NCI-H2227 (cell line): ENCODE data around the gene TTLL4.

ENCODE experiments used
- DNase-seq: peaks from one replicate; lab custom pipeline; 2025; ENCODE audit not compliant: unreplicated experiment; lab: John Stamatoyannopoulos, UW

Gene TTLL4, protein sequence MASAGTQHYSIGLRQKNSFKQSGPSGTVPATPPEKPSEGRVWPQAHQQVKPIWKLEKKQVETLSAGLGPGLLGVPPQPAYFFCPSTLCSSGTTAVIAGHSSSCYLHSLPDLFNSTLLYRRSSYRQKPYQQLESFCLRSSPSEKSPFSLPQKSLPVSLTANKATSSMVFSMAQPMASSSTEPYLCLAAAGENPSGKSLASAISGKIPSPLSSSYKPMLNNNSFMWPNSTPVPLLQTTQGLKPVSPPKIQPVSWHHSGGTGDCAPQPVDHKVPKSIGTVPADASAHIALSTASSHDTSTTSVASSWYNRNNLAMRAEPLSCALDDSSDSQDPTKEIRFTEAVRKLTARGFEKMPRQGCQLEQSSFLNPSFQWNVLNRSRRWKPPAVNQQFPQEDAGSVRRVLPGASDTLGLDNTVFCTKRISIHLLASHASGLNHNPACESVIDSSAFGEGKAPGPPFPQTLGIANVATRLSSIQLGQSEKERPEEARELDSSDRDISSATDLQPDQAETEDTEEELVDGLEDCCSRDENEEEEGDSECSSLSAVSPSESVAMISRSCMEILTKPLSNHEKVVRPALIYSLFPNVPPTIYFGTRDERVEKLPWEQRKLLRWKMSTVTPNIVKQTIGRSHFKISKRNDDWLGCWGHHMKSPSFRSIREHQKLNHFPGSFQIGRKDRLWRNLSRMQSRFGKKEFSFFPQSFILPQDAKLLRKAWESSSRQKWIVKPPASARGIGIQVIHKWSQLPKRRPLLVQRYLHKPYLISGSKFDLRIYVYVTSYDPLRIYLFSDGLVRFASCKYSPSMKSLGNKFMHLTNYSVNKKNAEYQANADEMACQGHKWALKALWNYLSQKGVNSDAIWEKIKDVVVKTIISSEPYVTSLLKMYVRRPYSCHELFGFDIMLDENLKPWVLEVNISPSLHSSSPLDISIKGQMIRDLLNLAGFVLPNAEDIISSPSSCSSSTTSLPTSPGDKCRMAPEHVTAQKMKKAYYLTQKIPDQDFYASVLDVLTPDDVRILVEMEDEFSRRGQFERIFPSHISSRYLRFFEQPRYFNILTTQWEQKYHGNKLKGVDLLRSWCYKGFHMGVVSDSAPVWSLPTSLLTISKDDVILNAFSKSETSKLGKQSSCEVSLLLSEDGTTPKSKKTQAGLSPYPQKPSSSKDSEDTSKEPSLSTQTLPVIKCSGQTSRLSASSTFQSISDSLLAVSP

DNA sequence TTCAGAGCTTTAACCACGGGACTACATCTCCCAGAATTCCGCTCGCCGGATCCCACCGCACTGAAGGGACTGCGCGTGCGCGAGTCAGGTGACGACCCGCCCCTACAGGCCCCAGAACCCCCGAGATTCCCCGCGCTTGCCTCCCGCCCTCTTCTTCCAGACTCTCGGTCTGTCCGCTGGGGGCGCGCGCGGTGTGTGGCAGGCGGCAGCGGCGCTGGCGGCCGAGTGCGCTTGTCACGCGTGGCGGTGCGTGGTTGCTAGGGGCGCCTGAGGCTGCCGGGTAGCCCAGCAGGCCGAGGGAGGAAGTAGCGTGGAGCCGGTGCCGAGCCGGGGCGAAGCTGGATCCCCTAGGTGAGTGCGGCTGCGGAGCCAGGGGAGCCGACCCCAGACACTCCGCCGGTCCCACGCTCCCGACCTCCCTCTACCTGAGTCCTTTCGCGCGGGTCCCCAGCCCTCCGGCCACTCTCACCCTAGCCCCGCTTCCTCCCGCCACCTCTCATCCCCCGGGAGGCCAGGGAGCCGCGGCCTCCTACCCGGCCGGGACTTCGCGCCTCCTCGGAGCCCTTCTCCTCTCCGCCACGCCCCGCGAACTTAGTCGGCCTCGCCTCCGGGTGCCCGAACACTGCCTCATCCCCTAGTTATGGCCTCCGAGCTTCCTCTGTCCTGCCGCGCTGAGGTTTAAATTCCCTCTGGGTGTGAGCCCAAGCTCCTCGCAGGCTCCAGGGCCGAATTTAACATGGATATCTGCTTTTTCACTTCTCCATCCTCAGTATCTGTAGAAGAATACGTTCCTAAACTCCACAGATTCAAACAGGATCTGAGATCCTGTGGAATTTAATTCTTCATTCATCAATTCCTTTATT, at the start of gene TTLL4:
Gene TTLL4, plus strand, starts transcription at position 149 of the 863 bp plus-strand sequence. CDS start 26,842 bp downstream, outside the sequence.
- peak; percentile 98 for DNase-seq

DNA sequence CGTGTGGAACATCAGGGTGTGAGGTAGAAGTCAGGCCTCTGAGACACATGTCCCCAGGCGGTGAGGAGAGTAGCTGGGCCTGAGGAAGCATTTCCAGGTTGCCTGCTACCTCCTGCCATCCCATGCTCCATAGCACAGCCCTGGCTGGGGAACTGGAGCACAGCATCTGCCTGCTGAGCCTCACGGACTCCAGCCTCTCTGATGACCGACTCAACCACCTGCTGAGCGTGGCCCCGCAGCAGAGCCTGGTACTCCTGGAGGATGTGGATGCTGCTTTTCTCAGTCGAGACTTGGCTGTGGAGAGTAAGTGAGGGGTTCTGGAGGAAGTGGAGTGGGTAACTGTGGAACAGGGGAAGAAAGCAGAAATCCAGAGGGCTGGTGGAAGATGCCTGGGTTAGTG, 48.3 kb upstream of the TTLL4 start:
- no peak for DNase-seq

DNA sequence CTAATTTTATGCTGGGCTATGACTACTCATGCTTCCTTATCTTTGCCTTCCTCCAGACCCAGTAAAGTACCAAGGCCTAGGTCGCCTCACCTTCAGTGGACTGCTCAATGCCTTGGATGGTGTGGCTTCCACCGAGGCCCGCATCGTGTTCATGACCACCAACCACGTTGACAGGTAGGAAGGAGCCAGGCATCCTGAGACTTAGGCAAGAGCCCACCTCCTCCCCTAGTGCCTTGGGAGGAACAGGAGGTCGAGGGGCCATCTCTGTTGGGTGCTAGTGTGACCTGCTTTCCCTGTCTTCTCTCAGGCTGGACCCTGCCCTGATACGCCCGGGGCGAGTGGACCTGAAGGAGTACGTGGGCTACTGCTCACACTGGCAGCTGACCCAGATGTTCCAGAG, 47.8 kb upstream of the TTLL4 start:
- DNase-seq, result no peak

DNA sequence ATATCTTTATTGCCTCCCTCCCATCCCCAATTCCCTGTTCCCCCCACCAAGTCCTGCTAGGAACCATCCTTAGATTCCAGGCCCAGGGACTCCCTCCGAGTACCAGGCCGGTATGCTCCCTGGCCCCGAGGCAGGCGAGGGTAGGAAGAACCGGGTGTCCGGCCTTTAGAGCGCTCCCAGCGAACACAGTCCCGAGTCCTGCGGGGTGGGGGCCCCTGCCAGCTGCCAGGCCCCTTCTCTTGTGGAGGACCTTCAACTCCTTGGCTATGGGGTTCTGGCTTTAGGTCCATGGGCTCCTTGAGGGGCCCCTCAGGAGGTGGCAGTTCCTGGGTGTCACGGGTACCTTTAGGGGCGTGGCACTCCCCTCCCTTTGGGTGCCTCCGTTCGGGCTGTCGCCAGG, 46.7 kb upstream of the TTLL4 start:
- DNase-seq, result no peak

DNA sequence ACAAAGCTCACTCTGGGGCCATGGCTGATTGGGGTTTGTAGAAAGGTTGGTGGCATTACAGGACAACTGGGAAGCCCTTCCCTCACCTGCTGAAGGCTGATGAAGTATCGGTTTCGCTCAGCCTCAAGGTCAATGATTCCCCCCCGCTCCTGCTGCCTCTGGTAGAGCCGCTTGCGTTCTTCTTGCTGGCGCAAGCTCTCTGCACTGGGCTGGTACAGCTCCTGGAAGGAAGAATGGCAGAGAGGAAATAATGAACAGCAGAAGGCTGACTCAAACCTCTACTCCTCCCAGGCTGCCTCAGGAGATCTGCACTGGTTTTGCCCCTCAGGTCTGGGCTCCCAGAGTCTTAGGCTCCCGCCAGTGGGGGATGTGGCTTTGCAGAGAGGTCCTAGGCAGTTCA, 46.0 kb upstream of the TTLL4 start:
- DNase-seq, result no peak

DNA sequence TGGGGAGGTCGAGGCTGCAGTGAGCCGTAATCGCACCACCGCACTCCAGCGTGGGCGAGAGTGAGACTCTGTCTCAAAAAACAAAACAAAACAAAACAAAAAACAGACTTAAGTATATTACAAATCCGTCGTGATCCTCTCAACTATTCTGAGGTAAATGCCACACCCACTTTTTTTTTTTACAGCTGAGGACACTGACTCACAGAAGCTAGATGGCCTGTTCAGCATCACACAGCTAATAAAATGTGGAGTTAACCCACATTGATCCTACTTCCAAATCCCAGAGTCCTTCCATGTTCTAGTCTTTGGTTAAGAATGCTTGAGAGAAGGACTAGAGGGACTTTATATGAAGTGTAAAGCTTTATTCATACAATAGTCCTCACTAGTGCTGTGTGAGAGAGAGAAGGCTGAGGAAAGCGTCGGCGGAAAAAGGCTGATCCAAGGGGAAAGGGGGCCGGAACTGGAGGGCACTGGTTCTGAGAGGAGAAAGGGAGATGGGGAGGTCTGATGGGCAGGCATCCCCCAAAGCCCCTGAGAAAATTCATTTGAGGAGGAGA, 39.5 kb upstream of the TTLL4 start:
- peak; percentile 13 for DNase-seq

DNA sequence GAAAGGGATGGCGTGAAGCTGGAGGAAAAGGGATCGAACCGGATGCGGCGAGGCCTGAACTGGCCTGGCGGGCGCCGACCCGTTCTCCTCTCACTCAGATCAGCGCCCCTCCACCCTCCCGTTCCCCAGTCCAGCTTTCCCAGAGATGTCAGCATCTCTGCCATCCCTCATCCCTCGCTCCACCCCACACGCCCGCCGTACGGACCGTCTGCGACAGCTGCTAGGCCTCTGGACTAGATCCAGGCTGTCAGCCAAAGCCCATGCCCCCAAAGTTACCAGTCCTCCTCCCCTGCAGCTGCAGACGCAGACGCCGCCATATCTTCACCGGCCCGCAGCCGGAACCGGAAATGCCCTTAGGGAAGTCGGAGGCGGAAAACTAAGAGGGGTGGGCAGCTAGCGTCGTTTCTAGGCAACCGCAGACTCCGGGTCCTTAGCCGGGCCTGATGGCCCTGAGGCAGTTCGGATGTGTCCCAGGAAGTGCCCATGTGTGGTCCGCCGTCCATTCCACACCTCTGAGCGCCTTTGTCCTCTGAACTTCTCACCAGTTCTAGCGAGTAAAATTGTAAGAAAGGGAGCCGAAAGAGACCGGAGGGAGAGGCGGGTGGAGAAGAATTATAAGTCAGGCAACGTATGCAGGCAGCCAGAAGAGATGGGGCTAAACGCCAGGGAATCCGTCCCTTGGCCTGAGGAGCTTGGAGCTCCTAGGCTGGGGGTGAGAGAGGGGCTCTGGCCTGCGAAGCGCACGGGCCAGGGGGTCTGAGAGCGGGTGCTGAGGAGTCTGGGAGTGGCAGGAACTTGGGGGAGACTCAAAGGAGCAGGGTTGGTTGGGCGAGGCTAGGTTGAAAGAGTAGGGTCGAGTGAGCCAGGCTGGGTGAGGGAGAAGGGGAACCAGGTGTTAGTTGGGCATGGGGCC, 38.7 kb upstream of the TTLL4 start, which contains the start of the genes RNF25 and STK36:
Gene RNF25, minus strand, starts transcription at position 349 of the 913 bp plus-strand sequence. Its CDS starts 32 bp downstream, at position 317.
Gene STK36, plus strand, starts transcription at position 433 of the 913 bp plus-strand sequence. CDS start 744 bp downstream, outside the sequence.
- DNase-seq, result peak; percentile 94

DNA sequence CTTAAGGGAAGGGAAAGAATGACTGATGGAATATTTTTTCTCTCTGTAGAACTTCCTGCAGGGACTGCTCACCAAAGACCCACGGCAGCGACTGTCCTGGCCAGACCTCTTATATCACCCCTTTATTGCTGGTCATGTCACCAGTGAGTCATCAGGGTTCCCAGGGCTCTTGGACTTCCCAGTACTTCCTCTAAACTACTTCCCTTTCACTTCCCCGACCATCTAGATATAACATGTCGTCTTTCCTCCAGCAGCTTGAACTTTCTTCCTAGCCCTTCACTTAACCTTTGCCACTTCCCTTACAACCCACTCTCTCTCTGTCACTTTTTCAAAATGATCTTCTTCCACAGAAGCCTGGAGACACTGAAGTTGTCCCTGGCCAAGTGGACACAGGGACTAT, 31.5 kb upstream of the TTLL4 start:
- no peak for DNase-seq

DNA sequence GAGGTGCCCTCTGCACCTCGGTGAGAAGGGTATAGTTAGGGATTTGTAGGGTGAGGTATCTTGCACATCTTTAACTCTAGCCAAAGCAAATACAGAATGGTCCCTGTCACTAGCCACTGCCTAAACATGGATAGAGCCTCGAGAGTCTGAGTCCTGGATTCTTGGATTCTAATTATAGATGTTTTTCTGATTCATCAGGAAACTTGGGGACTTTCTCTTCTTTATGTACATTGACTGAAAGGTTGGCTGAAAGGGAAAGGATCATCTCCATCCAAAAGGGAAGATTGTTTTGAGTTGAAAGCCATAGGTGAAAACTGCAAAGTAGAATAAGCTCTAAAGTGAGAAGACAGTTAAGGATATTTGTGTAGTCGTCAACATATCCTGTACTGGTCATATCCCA, 30.6 kb upstream of the TTLL4 start:
- DNase-seq, result no peak

DNA sequence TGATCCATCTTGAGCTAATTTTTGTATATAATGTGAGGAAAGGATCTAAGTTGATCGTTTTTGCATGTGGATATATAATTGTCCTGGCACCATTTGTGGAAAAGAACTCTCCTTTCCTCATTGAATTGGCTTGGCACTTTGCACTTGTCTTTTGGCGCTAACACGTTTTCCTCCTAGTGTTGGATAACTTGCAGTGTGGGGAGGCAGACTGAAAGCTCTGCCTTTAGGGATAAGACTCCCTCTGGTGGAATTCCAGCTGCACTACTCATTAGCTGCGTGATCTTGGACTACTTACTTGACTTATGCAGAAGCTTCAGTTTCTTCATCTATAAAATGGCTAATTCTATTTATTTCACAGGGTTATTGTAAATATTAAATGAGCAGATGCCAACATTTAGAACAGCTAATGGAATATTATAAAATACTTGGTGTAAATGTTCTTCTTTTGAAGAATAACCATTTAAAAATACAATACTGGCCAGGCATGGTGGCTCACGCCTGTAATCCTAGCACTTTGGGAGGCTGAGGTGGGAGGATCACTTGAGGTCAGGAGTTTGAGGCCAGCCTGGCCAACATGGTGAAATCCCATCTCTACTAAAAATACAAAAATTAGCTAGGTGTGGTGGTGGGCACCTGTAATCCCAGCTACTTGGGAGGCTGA, 23.1 kb upstream of the TTLL4 start:
- DNase-seq, result peak; percentile 87

DNA sequence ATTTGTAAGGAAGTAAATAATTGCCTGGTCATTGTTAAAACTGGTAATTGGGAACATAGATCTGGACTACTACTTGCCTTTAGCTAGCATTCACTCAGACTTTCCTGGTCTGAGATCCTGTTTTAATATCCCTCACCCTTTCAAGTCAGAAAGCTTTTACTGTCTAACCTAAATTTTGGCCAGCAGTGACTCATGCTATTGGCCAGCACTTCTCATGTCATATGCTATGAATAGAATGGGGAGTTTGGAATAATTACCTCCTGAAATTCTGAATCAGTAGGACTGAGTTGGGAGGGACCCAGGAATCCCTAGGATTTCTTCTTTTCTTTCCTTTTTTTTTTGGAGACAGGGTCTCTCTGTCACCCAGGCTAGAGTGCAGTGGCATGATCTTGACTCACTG, 19.4 kb upstream of the TTLL4 start:
- DNase-seq, result no peak

DNA sequence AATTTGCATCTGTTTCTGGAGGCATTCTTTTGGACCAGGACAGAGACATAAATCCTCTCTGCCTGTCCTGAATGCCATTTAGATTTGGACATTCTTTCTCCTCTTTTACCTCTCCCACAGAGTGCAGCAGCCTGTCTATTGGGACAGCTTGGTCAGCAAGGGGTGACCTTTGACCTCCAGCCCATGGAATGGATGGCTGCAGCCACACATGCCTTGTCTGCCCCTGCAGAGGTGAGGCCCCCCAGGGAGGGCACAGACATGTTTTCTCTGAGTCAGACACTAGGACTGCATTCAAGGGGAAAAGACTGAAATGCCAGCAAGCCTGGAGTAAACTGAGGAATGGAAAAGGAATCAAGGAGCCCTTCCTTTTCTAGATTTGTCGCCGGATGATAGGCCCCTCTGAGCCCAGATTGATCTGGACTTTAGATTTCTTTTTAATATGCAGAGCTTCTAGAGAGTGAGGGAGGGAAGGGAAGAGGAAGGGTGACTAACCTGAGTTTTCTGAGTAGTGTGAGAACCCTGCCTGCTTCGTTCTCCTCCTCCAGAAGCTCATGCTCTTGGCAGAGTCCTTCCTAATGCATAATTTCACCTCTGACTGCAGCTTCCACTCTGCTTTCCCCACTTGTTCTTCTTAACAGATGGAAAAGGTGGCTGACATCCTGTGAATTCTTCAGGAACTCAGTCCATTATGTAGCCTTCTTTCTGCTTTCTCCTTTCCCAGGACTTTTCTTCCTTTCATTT, 16.1 kb upstream of the TTLL4 start:
- DNase-seq, result no peak

DNA sequence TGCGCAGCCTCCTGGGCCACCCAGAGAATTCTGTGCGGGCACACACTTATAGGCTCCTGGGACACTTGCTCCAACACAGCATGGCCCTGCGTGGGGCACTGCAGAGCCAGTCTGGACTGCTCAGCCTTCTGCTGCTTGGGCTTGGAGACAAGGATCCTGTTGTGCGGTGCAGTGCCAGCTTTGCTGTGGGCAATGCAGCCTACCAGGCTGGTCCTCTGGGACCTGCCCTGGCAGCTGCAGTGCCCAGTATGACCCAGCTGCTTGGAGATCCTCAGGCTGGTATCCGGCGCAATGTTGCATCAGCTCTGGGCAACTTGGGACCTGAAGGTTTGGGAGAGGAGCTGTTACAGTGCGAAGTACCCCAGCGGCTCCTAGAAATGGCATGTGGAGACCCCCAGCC, 11.8 kb upstream of the TTLL4 start:
- DNase-seq, result no peak

DNA sequence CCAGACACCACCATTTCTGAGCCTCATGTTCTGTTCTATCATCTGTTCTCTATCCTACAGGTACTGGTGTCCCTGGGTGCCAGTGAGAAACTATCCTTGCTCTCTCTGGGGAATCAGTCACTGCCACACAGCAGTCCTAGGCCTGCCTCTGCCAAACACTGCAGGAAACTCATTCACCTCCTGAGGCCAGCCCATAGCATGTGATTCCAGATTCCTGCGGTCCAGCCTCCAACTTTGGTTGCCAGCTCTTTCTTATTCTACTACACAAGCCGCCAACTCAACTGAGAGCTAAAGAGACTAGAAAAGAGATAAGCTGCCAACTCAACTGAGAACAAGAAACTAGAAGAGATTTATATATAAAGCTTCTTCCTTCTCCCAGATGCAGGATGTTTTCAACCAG, 8.8 kb upstream of the TTLL4 start:
- DNase-seq, result no peak

DNA sequence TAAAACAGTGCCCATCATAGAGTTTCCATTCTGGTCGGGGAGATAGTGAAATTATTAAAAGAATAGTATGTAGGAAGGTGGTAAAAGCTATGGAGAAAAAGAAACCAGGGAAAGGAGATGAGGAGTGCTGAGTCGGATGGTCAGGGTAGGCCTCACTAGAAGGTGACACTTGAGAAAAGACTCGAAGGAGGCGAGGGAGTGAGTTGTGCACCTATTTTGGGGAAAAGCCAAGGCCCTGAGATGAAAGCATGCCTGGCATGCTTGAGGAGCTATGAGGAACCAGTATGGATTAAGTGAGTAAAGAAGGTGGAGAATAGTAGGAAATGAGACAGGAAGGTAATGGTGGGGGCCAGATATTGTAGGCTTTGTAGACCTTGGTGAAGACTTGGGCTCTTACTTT, 7.3 kb upstream of the TTLL4 start:
- DNase-seq, result no peak

DNA sequence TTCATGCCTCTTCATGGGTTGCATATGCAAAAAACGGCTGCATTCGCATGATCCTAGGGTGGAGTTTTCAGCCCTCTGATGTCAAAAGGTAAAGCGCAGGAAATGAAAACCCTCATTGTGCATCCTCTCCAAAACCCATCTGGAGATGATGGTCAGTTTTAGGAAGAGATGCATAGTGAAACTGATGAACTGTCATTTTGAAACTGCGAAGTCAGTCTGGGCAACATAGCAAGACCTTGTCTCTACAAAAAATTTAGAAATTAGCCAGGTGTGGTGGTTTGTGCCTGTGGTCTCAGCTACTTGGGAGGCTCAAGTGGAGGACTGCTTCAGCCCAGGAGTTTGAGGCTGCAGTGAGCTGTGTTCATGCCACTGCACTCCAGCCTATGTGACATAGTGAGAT, 2.5 kb upstream of the TTLL4 start:
- no peak for DNase-seq

DNA sequence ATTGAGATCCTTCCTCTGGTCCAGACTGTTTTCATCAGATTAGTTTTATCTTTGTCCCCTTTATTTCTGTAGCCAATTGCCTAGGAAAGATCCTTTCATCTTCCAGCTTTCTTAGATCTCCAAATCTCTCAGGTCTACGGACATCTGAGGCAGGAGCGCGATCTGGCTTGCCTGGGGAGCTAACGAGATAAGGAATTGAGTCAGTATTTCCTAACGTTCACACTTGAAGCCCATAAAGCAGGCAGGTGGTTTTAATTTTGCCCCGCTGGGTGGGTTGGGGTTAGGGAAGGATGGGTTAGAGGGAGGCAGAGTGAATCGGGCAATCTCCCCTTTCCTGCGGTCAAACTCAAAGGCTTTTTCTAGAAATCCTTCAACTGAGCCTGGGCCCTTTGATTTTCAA, 727 bp upstream of the TTLL4 start:
- no peak for DNase-seq

DNA sequence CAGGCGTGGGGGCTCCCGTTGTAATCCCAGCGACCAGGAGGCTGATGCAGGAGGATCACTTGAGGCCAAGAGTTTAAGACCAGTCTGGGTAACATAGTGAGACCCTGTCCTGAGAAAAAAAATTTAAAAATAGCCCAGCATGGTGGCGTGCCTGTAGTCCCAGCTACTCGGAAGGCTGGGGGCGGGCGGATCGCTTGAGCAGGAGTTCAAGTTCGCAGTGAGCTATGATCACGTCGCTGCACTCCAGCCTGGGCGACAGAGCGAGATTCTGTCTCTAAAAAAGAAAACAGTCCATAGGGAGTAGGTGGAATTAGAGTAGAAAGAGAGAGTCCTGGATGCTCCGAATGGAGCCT, 325 bp upstream of the TTLL4 start:
- no peak for DNase-seq
